OCI-LY1 (cell line): ENCODE measurements around the gene STARD13.

ENCODE experiments used
- H2AFZ ChIP-seq: fragments of 200-600 bp; sonication (generic), shearing (Covaris generic); 2 replicates; pipeline ENCODE4 v1.6.0; 2014; ENCODE audit warnings: antibody characterized with exemption, mild to moderate bottlenecking, low read length
- H3F3A ChIP-seq: fragments of 200-600 bp; sonication (generic), shearing (Covaris generic); 2 replicates; pipeline ENCODE4 v1.6.0; 2014; ENCODE audit warnings: mild to moderate bottlenecking, antibody characterized with exemption, low read length, moderate library complexity; ENCODE audit not compliant: insufficient read depth
- H3K27ac ChIP-seq: fragments of 200-600 bp; sonication (generic); 2 replicates; pipeline ENCODE4 v1.5.1; 2014; ENCODE audit warnings: low read length, mixed run types, mild to moderate bottlenecking, low read depth; ENCODE audit not compliant: poor library complexity, severe bottlenecking
- H3K27me3 ChIP-seq: fragments of 200-600 bp; sonication (generic); 2 replicates; pipeline ENCODE4 v1.6.0; 2014; ENCODE audit warnings: antibody characterized with exemption, mild to moderate bottlenecking, low read length, moderate library complexity; ENCODE audit not compliant: insufficient read depth
- H3K36me3 ChIP-seq: fragments of 200-600 bp; sonication (generic); 2 replicates; pipeline ENCODE4 v1.6.1; 2014; ENCODE audit warnings: mild to moderate bottlenecking, antibody characterized with exemption, low read length, moderate library complexity, mixed read lengths; ENCODE audit not compliant: insufficient read depth
- H3K4me1 ChIP-seq: fragments of 200-600 bp; sonication (generic); 2 replicates; pipeline ENCODE4 v1.5.1; 2014; ENCODE audit warnings: mild to moderate bottlenecking, low read length, moderate library complexity; ENCODE audit not compliant: insufficient read depth, severe bottlenecking
- H3K4me2 ChIP-seq: fragments of 200-600 bp; sonication (generic), shearing (Covaris generic); 2 replicates; pipeline ENCODE4 v1.6.1; 2014; ENCODE audit warnings: low read length
- H3K4me3 ChIP-seq: fragments of 200-600 bp; sonication (generic); 2 replicates; pipeline ENCODE4 v1.5.1; 2014; ENCODE audit warnings: low read length, low read depth, mild to moderate bottlenecking, mixed read lengths; ENCODE audit not compliant: poor library complexity, severe bottlenecking
- H3K79me2 ChIP-seq: fragments of 200-600 bp; shearing (Covaris generic); 2 replicates; pipeline ENCODE4 v1.6.1; 2016; ENCODE audit warnings: mixed run types, low read length, mixed read lengths; ENCODE audit not compliant: insufficient read depth
- H3K9ac ChIP-seq: fragments of 200-600 bp; sonication (generic), shearing (Covaris generic); 2 replicates; pipeline ENCODE4 v1.6.1; 2014; ENCODE audit warnings: mild to moderate bottlenecking, low read length, mixed read lengths
- H3K9me2 ChIP-seq: fragments of 200-600 bp; sonication (generic), shearing (Covaris generic); 2 replicates; pipeline ENCODE4 v1.6.1; 2014; ENCODE audit warnings: low read depth, mild to moderate bottlenecking, low read length, mixed read lengths
- H3K9me3 ChIP-seq: fragments of 200-600 bp; shearing (Covaris generic); 2 replicates; pipeline ENCODE4 v1.6.1; 2014; ENCODE audit warnings: low read length, mixed read lengths
- H4K20me1 ChIP-seq: fragments of 200-600 bp; sonication (generic), shearing (Covaris generic); 2 replicates; pipeline ENCODE4 v1.6.0; 2016; ENCODE audit warnings: mild to moderate bottlenecking, low read length; ENCODE audit not compliant: insufficient read depth
- CTCF ChIP-seq: fragments of 200-600 bp; sonication (generic), shearing (Covaris generic); IDR thresholded peaks from 2 replicates; pipeline ENCODE4 v1.5.1; 2017; ENCODE audit warnings: mild to moderate bottlenecking, antibody characterized with exemption, low read length, moderate library complexity, mixed read lengths
- EZH2 ChIP-seq: fragments of 200-600 bp; sonication (generic), shearing (Covaris generic); IDR thresholded peaks from 2 replicates; pipeline ENCODE4 v1.8.0; 2017; ENCODE audit warnings: borderline replicate concordance, mixed run types, mild to moderate bottlenecking, antibody characterized with exemption, low read length, moderate library complexity, mixed read lengths

STARD13 gene

GRCh38 chr13:33101835-33102234 is 183.7 kb downstream of the STARD13 start:
- H3K4me3 ChIP-seq: no peak overlapping the region
- H3K27me3 ChIP-seq: no peaks in the 10 kb centered on the region
- H3K27ac ChIP-seq: no peak overlapping the region
- H3K4me1 ChIP-seq: peaks cover 3% of the 10 kb centered on the region
- no peaks in the 10 kb centered on the region for H3K9me3 ChIP-seq
- no peak overlapping the region for H2AFZ ChIP-seq
- no peak overlapping the region for H3K9ac ChIP-seq
- no peaks in the 10 kb centered on the region for H3F3A ChIP-seq
- H3K4me2 ChIP-seq: no peak overlapping the region
- no peaks in the 10 kb centered on the region for H3K79me2 ChIP-seq
- TF ChIP-seq EZH2: no peak
- H3K9me2 ChIP-seq: no peaks in the 10 kb centered on the region
- no peaks in the 10 kb centered on the region for H3K36me3 ChIP-seq
- no peaks in the 10 kb centered on the region for H4K20me1 ChIP-seq

- Histone ChIP-seq H2AFZ (no peak overlapping the region), H3K4me2 (no peak overlapping the region), H3F3A (no peaks in the 10 kb centered on the region), H3K9me2 (no peaks in the 10 kb centered on the region), H3K9me3 (no peaks in the 10 kb centered on the region), H3K27me3 (no peaks in the 10 kb centered on the region), H4K20me1 (no peaks in the 10 kb centered on the region), H3K4me1 (no peaks in the 10 kb centered on the region), H3K9ac (no peak overlapping the region), H3K27ac (no peak overlapping the region), H3K79me2 (no peaks in the 10 kb centered on the region), H3K4me3 (no peak overlapping the region), H3K36me3 (no peaks in the 10 kb centered on the region)
- TF ChIP-seq CTCF (no peak), EZH2 (no peak)
Measured at GRCh38 chr13:33100886-33101285, 184.7 kb downstream of the STARD13 start.

- H3K27me3 ChIP-seq: no peaks in the 10 kb centered on the region
- H3K4me2 ChIP-seq: no peak overlapping the region
- no peaks in the 10 kb centered on the region for H4K20me1 ChIP-seq
- no peaks in the 10 kb centered on the region for H3F3A ChIP-seq
- no peak overlapping the region for H2AFZ ChIP-seq
- H3K9me3 ChIP-seq: no peaks in the 10 kb centered on the region
- H3K9ac ChIP-seq: no peak overlapping the region
- no peak overlapping the region for H3K4me3 ChIP-seq
- H3K27ac ChIP-seq: no peak overlapping the region
- TF ChIP-seq EZH2: no peak
- no peak for TF ChIP-seq CTCF
- no peaks in the 10 kb centered on the region for H3K36me3 ChIP-seq
- H3K9me2 ChIP-seq: no peaks in the 10 kb centered on the region
- no peaks in the 10 kb centered on the region for H3K79me2 ChIP-seq
- H3K4me1 ChIP-seq: no peaks in the 10 kb centered on the region
Measured at GRCh38 chr13:33099860-33100259, 185.7 kb downstream of the STARD13 start.

GRCh38 chr13:33096886-33097605 is 188.5 kb downstream of the STARD13 start:
- no peaks in the 10 kb centered on the region for H3K9me2 ChIP-seq
- H3K36me3 ChIP-seq: no peaks in the 10 kb centered on the region
- TF ChIP-seq EZH2: no peak
- no peak for TF ChIP-seq CTCF
- H3K27ac ChIP-seq: no peak overlapping the region
- no peak overlapping the region for H3K4me2 ChIP-seq
- no peak overlapping the region for H2AFZ ChIP-seq
- H3K4me3 ChIP-seq: no peak overlapping the region
- H3K79me2 ChIP-seq: no peaks in the 10 kb centered on the region
- H3K9me3 ChIP-seq: no peaks in the 10 kb centered on the region
- no peaks in the 10 kb centered on the region for H3K4me1 ChIP-seq
- H4K20me1 ChIP-seq: no peaks in the 10 kb centered on the region
- no peaks in the 10 kb centered on the region for H3K27me3 ChIP-seq
- H3F3A ChIP-seq: no peaks in the 10 kb centered on the region
- no peak overlapping the region for H3K9ac ChIP-seq
